Stimulated activated CD4-positive, alpha-beta T cell treated with anti-CD3 and anti-CD28 coated beads, Interleukin-4, amount 100 ng/mL, for 48 hours (primary cell): Measurements from ENCODE around the gene RRAGA.
"Not testable (repeated sequence)": the region's sequence is repeated elsewhere in the genome, so short reads cannot be mapped to it uniquely, and the experiment has no call there.

Experiments
- DNase-seq, 2 donors: peaks; one replicate each; pipeline ENCODE4 v3.0.0-alpha.2; 2020; ENCODE audit warnings: low read depth in 2 of 2

RRAGA gene

GRCh38 chr9:19048966-19049916 is at the start of gene RRAGA:
RRAGA (plus strand) TSS chr9:19049427; CDS start chr9:19049660, 233 bp downstream.
- peak; percentile 88 to 90 for DNase-seq

GRCh38 chr9:19000133-19000532 is 49.1 kb upstream of the RRAGA start:
- DNase-seq: no peak

GRCh38 chr9:19009391-19009965 is 39.7 kb upstream of the RRAGA start:
- no peak for DNase-seq

GRCh38 chr9:19018201-19018600 is 31.0 kb upstream of the RRAGA start:
- DNase-seq: no peak

GRCh38 chr9:19020886-19021455 is 28.3 kb upstream of the RRAGA start:
- DNase-seq: no peak

GRCh38 chr9:19021649-19022048 is 27.6 kb upstream of the RRAGA start:
- not testable (repeated sequence) for DNase-seq

GRCh38 chr9:19022206-19022605 is 27.0 kb upstream of the RRAGA start:
- DNase-seq: no peak

GRCh38 chr9:19023078-19023477 is 26.1 kb upstream of the RRAGA start:
- DNase-seq: no peak

GRCh38 chr9:19026375-19026774 is 22.9 kb upstream of the RRAGA start:
- DNase-seq: no peak

GRCh38 chr9:19027825-19028224 is 21.4 kb upstream of the RRAGA start:
- no peak for DNase-seq

GRCh38 chr9:19028835-19029451 is 20.3 kb upstream of the RRAGA start:
- no peak for DNase-seq

- DNase-seq: no peak
These were observed 18.3 kb upstream of the RRAGA start for GRCh38 chr9:19030899-19031298.

GRCh38 chr9:19032406-19032805 is 16.8 kb upstream of the RRAGA start:
- no peak for DNase-seq

GRCh38 chr9:19033015-19033414 is 16.2 kb upstream of the RRAGA start, which contains the start of gene SAXO1:
SAXO1 (minus strand) TSS chr9:19033209; CDS start chr9:19032908, 301 bp downstream.
- no peak for DNase-seq

- DNase-seq: no peak
These were observed 12.6 kb upstream of the RRAGA start for GRCh38 chr9:19036611-19037010.

GRCh38 chr9:19049917-19050636 is 850 bp downstream of the RRAGA start:
- DNase-seq: no peak

- no peak for DNase-seq
These were observed 1.7 kb downstream of the RRAGA start for GRCh38 chr9:19050637-19051591.

- DNase-seq: no peak
These were observed 7.8 kb downstream of the RRAGA start for GRCh38 chr9:19057033-19057432.

GRCh38 chr9:19074229-19074628 is 25.0 kb downstream of the RRAGA start:
- DNase-seq: no peak

- no peak for DNase-seq
These were observed 25.6 kb downstream of the RRAGA start for GRCh38 chr9:19074836-19075235.
